Measurements from ENCODE around the gene ZBTB43. TPM values are rescaled to one million over a fixed set of nuclear protein-coding genes. Genes with fewer than 3 reads are reported as not detected.

Gene ZBTB43
- total and polyA plus RNA-seq, 2 experiments from 2014 or later = 9.7 to 11.8 TPM

DNA sequence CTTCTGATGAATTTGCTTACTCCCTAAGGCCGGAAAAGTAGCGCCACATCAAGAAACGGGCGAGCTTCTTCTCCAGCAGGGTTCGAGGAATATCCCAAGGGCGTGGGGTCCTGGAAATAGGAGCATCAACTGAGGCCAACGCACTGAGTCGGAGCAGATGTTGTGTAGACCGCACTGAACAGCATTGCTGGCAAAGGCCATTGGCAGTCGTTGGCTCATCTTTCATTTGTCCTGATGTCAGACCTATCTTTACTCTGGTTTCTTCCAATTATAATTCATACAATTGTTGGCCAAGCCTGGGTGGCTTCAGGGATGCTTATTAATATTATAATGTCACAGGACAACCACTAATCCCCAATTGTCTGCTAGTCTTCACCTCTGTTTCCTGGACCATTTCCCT lies 82.1 kb downstream of the ZBTB43 start:
- Histone ChIP-seq H2AFZ (no peak overlapping the region), H3K79me2 (replicated peaks; ENCODE audit: insufficient read depth) (peaks cover 19% of the 10 kb centered on the region), H3K4me1 (ENCODE audit: insufficient read depth) (peaks cover 11% of the 10 kb centered on the region; the same call in 1 of the 2 replicates), H3K36me3 (ENCODE audit: insufficient read depth) (no peaks in the 10 kb centered on the region), H3K4me3 (no peak overlapping the region), H4K20me1 (replicated peaks; ENCODE audit: insufficient read depth) (peaks cover 19% of the 10 kb centered on the region), H3F3A (replicated peaks; ENCODE audit: low read depth) (no peaks in the 10 kb centered on the region; the same call in 1 of the 2 replicates), H3K9me2 (ENCODE audit: insufficient read depth) (no peaks in the 10 kb centered on the region), H3K27ac (ENCODE audit: low read depth) (0 out of 2 replicates have a peak overlapping the region, but pooled peaks have one; percentile 45), H3K27me3 (ENCODE audit: insufficient read depth) (no peaks in the 10 kb centered on the region), H3K4me2 (no peak overlapping the region)
- DNase-seq (ENCODE audit: low spot score) (no peak), ATAC-seq (no peak)
- Mint-ChIP-seq H3K36me3 (ENCODE audit: low read depth) (no peaks in the 10 kb centered on the region; the same call in 2 of the 3 replicates), H3K9me3 (no peaks in the 10 kb centered on the region), H3K27ac (peak overlapping the region; percentile 51; the same call in 1 of the 2 replicates), H3K27me3 (ENCODE audit: insufficient read depth, low read depth, poor library complexity) (peaks cover 3% of the 10 kb centered on the region), H3K4me3 (no peak overlapping the region), H3K4me1 (peaks cover 28% of the 10 kb centered on the region)
- TF ChIP-seq POLR2AphosphoS5 (IDR thresholded peaks at IDR 0.05; ENCODE audit: low read depth) (no peak), NANOG (IDR thresholded peaks at IDR 0.05; ENCODE audit: borderline replicate concordance) (no peak), STAT1 (IDR thresholded peaks at IDR 0.05; ENCODE audit: unreplicated experiment) (no peak), JUNB (IDR thresholded peaks at IDR 0.05; ENCODE audit: unreplicated experiment) (no peak), ZNF114 (CRISPR knock-in tag; IDR thresholded peaks at IDR 0.05) (no peak), EZH2phosphoT487 (IDR thresholded peaks at IDR 0.05; ENCODE audit: unreplicated experiment) (no peak), EZH2 (IDR thresholded peaks at IDR 0.05; ENCODE audit: low read depth, unreplicated experiment) (no peak), CREB1 (CRISPR knock-in tag; IDR thresholded peaks at IDR 0.05; ENCODE audit: low read depth) (no peak), ZNF331 (CRISPR knock-in tag; IDR thresholded peaks at IDR 0.05; ENCODE audit: low read depth) (no peak)
- TF ChIP-seq, protein P1, sequence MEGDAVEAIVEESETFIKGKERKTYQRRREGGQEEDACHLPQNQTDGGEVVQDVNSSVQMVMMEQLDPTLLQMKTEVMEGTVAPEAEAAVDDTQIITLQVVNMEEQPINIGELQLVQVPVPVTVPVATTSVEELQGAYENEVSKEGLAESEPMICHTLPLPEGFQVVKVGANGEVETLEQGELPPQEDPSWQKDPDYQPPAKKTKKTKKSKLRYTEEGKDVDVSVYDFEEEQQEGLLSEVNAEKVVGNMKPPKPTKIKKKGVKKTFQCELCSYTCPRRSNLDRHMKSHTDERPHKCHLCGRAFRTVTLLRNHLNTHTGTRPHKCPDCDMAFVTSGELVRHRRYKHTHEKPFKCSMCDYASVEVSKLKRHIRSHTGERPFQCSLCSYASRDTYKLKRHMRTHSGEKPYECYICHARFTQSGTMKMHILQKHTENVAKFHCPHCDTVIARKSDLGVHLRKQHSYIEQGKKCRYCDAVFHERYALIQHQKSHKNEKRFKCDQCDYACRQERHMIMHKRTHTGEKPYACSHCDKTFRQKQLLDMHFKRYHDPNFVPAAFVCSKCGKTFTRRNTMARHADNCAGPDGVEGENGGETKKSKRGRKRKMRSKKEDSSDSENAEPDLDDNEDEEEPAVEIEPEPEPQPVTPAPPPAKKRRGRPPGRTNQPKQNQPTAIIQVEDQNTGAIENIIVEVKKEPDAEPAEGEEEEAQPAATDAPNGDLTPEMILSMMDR (conservative IDR thresholded peaks at IDR 0.05; ENCODE audit: low read depth in 2 of 2) = no peak
- TF ChIP-seq, protein P2, sequence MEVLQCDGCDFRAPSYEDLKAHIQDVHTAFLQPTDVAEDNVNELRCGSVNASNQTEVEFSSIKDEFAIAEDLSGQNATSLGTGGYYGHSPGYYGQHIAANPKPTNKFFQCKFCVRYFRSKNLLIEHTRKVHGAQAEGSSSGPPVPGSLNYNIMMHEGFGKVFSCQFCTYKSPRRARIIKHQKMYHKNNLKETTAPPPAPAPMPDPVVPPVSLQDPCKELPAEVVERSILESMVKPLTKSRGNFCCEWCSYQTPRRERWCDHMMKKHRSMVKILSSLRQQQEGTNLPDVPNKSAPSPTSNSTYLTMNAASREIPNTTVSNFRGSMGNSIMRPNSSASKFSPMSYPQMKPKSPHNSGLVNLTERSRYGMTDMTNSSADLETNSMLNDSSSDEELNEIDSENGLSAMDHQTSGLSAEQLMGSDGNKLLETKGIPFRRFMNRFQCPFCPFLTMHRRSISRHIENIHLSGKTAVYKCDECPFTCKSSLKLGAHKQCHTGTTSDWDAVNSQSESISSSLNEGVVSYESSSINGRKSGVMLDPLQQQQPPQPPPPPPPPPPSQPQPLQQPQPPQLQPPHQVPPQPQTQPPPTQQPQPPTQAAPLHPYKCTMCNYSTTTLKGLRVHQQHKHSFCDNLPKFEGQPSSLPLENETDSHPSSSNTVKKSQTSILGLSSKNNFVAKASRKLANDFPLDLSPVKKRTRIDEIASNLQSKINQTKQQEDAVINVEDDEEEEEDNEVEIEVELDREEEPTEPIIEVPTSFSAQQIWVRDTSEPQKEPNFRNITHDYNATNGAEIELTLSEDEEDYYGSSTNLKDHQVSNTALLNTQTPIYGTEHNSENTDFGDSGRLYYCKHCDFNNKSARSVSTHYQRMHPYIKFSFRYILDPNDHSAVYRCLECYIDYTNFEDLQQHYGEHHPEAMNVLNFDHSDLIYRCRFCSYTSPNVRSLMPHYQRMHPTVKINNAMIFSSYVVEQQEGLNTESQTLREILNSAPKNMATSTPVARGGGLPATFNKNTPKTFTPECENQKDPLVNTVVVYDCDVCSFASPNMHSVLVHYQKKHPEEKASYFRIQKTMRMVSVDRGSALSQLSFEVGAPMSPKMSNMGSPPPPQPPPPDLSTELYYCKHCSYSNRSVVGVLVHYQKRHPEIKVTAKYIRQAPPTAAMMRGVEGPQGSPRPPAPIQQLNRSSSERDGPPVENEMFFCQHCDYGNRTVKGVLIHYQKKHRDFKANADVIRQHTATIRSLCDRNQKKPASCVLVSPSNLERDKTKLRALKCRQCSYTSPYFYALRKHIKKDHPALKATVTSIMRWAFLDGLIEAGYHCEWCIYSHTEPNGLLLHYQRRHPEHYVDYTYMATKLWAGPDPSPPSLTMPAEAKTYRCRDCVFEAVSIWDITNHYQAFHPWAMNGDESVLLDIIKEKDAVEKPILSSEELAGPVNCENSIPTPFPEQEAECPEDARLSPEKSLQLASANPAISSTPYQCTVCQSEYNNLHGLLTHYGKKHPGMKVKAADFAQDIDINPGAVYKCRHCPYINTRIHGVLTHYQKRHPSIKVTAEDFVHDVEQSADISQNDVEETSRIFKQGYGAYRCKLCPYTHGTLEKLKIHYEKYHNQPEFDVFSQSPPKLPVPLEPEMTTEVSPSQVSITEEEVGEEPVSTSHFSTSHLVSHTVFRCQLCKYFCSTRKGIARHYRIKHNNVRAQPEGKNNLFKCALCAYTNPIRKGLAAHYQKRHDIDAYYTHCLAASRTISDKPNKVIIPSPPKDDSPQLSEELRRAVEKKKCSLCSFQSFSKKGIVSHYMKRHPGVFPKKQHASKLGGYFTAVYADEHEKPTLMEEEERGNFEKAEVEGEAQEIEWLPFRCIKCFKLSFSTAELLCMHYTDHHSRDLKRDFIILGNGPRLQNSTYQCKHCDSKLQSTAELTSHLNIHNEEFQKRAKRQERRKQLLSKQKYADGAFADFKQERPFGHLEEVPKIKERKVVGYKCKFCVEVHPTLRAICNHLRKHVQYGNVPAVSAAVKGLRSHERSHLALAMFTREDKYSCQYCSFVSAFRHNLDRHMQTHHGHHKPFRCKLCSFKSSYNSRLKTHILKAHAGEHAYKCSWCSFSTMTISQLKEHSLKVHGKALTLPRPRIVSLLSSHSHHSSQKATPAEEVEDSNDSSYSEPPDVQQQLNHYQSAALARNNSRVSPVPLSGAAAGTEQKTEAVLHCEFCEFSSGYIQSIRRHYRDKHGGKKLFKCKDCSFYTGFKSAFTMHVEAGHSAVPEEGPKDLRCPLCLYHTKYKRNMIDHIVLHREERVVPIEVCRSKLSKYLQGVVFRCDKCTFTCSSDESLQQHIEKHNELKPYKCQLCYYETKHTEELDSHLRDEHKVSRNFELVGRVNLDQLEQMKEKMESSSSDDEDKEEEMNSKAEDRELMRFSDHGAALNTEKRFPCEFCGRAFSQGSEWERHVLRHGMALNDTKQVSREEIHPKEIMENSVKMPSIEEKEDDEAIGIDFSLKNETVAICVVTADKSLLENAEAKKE (CRISPR knock-in tag; IDR thresholded peaks at IDR 0.05) = no peak
- TF ChIP-seq, protein P3, sequence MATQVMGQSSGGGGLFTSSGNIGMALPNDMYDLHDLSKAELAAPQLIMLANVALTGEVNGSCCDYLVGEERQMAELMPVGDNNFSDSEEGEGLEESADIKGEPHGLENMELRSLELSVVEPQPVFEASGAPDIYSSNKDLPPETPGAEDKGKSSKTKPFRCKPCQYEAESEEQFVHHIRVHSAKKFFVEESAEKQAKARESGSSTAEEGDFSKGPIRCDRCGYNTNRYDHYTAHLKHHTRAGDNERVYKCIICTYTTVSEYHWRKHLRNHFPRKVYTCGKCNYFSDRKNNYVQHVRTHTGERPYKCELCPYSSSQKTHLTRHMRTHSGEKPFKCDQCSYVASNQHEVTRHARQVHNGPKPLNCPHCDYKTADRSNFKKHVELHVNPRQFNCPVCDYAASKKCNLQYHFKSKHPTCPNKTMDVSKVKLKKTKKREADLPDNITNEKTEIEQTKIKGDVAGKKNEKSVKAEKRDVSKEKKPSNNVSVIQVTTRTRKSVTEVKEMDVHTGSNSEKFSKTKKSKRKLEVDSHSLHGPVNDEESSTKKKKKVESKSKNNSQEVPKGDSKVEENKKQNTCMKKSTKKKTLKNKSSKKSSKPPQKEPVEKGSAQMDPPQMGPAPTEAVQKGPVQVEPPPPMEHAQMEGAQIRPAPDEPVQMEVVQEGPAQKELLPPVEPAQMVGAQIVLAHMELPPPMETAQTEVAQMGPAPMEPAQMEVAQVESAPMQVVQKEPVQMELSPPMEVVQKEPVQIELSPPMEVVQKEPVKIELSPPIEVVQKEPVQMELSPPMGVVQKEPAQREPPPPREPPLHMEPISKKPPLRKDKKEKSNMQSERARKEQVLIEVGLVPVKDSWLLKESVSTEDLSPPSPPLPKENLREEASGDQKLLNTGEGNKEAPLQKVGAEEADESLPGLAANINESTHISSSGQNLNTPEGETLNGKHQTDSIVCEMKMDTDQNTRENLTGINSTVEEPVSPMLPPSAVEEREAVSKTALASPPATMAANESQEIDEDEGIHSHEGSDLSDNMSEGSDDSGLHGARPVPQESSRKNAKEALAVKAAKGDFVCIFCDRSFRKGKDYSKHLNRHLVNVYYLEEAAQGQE (IDR thresholded peaks at IDR 0.05; ENCODE audit: unreplicated experiment) = no peak
- TF ChIP-seq, protein P4, sequence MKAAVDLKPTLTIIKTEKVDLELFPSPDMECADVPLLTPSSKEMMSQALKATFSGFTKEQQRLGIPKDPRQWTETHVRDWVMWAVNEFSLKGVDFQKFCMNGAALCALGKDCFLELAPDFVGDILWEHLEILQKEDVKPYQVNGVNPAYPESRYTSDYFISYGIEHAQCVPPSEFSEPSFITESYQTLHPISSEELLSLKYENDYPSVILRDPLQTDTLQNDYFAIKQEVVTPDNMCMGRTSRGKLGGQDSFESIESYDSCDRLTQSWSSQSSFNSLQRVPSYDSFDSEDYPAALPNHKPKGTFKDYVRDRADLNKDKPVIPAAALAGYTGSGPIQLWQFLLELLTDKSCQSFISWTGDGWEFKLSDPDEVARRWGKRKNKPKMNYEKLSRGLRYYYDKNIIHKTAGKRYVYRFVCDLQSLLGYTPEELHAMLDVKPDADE (IDR thresholded peaks at IDR 0.05) = no peak

Data from GM23338 (cell line).